HepG2 (cell line): Measurements from ENCODE around the gene TULP3. TPM values are rescaled to one million over a fixed set of nuclear protein-coding genes. Genes with fewer than 3 reads are reported as not detected.

Experiments
- ARNT ChIP-seq: fragments of 450-650 bp; IDR thresholded peaks from 2 replicates; pipeline ENCODE4 v1.6.1; 2017
- BATF2 ChIP-seq: sonication (generic); formaldehyde crosslinking; IDR thresholded peaks from 2 replicates; pipeline ENCODE4 v1.8.0; 2022; ENCODE audit warnings: mild to moderate bottlenecking, missing genetic modification reagents, moderate library complexity
- CBFB ChIP-seq: sonication (generic); formaldehyde crosslinking; IDR thresholded peaks from 2 replicates; pipeline ENCODE4 v1.4.0; 2020; ENCODE audit warnings: missing genetic modification reagents
- CBX5 ChIP-seq: sonication (generic); formaldehyde crosslinking; IDR thresholded peaks from 2 replicates; pipeline ENCODE4 v1.4.0; 2020; ENCODE audit warnings: missing genetic modification reagents, borderline replicate concordance
- FOXA3 ChIP-seq: IDR thresholded peaks from 2 replicates; pipeline ENCODE4 v1.6.1; 2016; ENCODE audit warnings: missing genetic modification reagents, missing compliant biosample characterization
- GATAD2A ChIP-seq: IDR thresholded peaks from 2 replicates; pipeline ENCODE4 v1.6.1; 2016
- HNRNPH1 ChIP-seq: fragments of 200-400 bp; formaldehyde crosslinking; optimal IDR thresholded peaks from 2 replicates; pipeline ENCODE3; 2017; ENCODE audit warnings: mild to moderate bottlenecking, low read depth, low read length
- MATR3 ChIP-seq: sonication (generic); formaldehyde crosslinking; IDR thresholded peaks from 2 replicates; pipeline ENCODE4 v1.4.0; 2020; ENCODE audit warnings: missing genetic modification reagents
- MED8 ChIP-seq: sonication (generic); formaldehyde crosslinking; IDR thresholded peaks from 2 replicates; pipeline ENCODE4 v1.8.1; 2023; ENCODE audit warnings: mild to moderate bottlenecking, missing genetic modification reagents; ENCODE audit not compliant: insufficient replicate concordance
- MTF2 ChIP-seq: sonication (generic); formaldehyde crosslinking; IDR thresholded peaks from 2 replicates; pipeline ENCODE4 v1.5.0; 2020; ENCODE audit warnings: missing genetic modification reagents, borderline replicate concordance
- NFE2L2 ChIP-seq: fragments of 150-350 bp; IDR thresholded peaks from 2 replicates; pipeline ENCODE4 v1.6.1; 2014; ENCODE audit warnings: low read length
- SP1 ChIP-seq, 2 experiments: fragments of 450-650 bp in 1 of 2; sonication (generic) in 1 of 2; formaldehyde crosslinking in 1 of 2; IDR thresholded peaks; 2 replicates each; pipeline versions ENCODE4 v1.4.0 to v1.6.1; 2016 to 2020; ENCODE audit warnings: missing genetic modification reagents in 1 of 2
- TOPORS ChIP-seq: sonication (generic); formaldehyde crosslinking; IDR thresholded peaks from 2 replicates; pipeline ENCODE4 v1.8.0; 2023; ENCODE audit warnings: mild to moderate bottlenecking, missing genetic modification reagents
- ZFP1 ChIP-seq: IDR thresholded peaks from 2 replicates; pipeline ENCODE4 v1.6.1; 2016
- ZNF124 ChIP-seq: sonication (generic); formaldehyde crosslinking; IDR thresholded peaks from 2 replicates; pipeline ENCODE4 v1.4.0; 2020; ENCODE audit warnings: missing genetic modification reagents
- ZNF17 ChIP-seq: sonication (generic); formaldehyde crosslinking; IDR thresholded peaks from 2 replicates; pipeline ENCODE4 v1.5.0; 2020; ENCODE audit warnings: mild to moderate bottlenecking, missing genetic modification reagents
- ZNF367 ChIP-seq: sonication (generic); formaldehyde crosslinking; IDR thresholded peaks from 2 replicates; pipeline ENCODE4 v1.4.0; 2020; ENCODE audit warnings: missing genetic modification reagents, borderline replicate concordance
- ZNF407 ChIP-seq: sonication (generic); formaldehyde crosslinking; IDR thresholded peaks from one replicate; pipeline ENCODE4 v1.5.1; 2020; ENCODE audit warnings: mild to moderate bottlenecking, missing genetic modification reagents; ENCODE audit errors: not compliant biosample characterization
- ZNF564 ChIP-seq: sonication (generic); formaldehyde crosslinking; IDR thresholded peaks from 2 replicates; pipeline ENCODE4 v1.8.1; 2023; ENCODE audit warnings: mild to moderate bottlenecking, missing genetic modification reagents
- ZSCAN31 ChIP-seq: sonication (generic); formaldehyde crosslinking; IDR thresholded peaks from 2 replicates; pipeline ENCODE4 v1.5.0; 2020; ENCODE audit warnings: low read depth, mild to moderate bottlenecking, missing genetic modification reagents
- polyA plus RNA-seq, 8 experiments: library from polyadenylated mRNA; depleted of rRNA in 3 of 8; stranded (reverse) in 7 of 8; unstranded in 1 of 8; fragments of >200 nt; fragmentation: Illumina TruSeq in 4 of 8; extraction: Trizol in 4 of 8; gene quantifications; 2 replicates each; pipeline versions ENCODE4 v1.2.1 to v1.2.3, GENCODE V29; 2011 to 2016; ENCODE audit warnings: low read depth in 4 of 8, missing spikeins in 1 of 8, mixed read lengths in 1 of 8; ENCODE audit not compliant: insufficient read depth in 1 of 8
- total RNA-seq, 5 experiments: library from RNA; depleted of rRNA; stranded (reverse); fragments of >200 nt; fragmentation: Illumina TruSeq; extraction: Trizol; gene quantifications; 2 replicates each; pipeline ENCODE4 v1.2.3, GENCODE V29; 2016; ENCODE audit warnings: low read depth in 1 of 5

Gene TULP3
- total and polyA plus RNA-seq, 2 of the 13 experiments (the other 11 are each of a cell fraction or from before 2014, with no cell fraction given), result 11.2 to 13.2 TPM

- TF ChIP-seq ZNF407 (CRISPR knock-in tag) (no peak), GATAD2A (CRISPR knock-in tag) (peak; percentile 84), HNRNPH1 (peak; percentile 22), CBX5 (no peak), ZFP1 (0 out of 2 replicates have a peak, but pooled peaks have one; percentile 54), MATR3 (CRISPR knock-in tag) (no peak), NFE2L2 (no peak), ARNT (no peak), BATF2 (no peak), ZNF17 (CRISPR knock-in tag) (no peak), ZSCAN31 (CRISPR knock-in tag) (no peak), FOXA3 (CRISPR knock-in tag) (peak; percentile 61), ZNF564 (CRISPR knock-in tag) (0 out of 2 replicates have a peak, but pooled peaks have one; percentile 27), MED8 (peak; percentile 86), ZNF367 (CRISPR knock-in tag) (peak; percentile 85), ZNF124 (CRISPR knock-in tag) (peak; percentile 30; the same call in 1 of the 2 replicates), CBFB (CRISPR knock-in tag) (no peak), MTF2 (CRISPR knock-in tag) (no peak), TOPORS (CRISPR knock-in tag) (0 out of 2 replicates have a peak, but pooled peaks have one; percentile 1), SP1 (IDR thresholded peaks at IDR 0.05) (no peak), SP1 (CRISPR knock-in tag; IDR thresholded peaks at IDR 0.05) (no peak)
Measured at GRCh38 chr12:2963154-2963759, 72.6 kb downstream of the TULP3 start (continued).
